GM12878 (cell line): Measurements from ENCODE around the gene NRXN3.

Experiments
- CHD2 ChIP-seq: IDR thresholded peaks from 2 replicates; pipeline ENCODE4 v1.6.1; 2011; ENCODE audit warnings: low read depth, low read length, improper control_type of control experiment, borderline replicate concordance
- CREB1 ChIP-seq: IDR thresholded peaks from 2 replicates; pipeline ENCODE4 v1.6.1; 2012; ENCODE audit warnings: low read depth, mild to moderate bottlenecking, inconsistent platforms
- CTCF ChIP-seq, 3 experiments: IDR thresholded peaks in 2 of 3; conservative IDR thresholded peaks in 1 of 3; 2 replicates each; pipeline ENCODE4 v1.5.1; 2011; ENCODE audit warnings: low read depth in 3 of 3, low read length in 3 of 3, mild to moderate bottlenecking in 3 of 3, control low read depth in 2 of 3, moderate library complexity in 2 of 3, inconsistent platforms in 1 of 3, mixed read lengths in 1 of 3; ENCODE audit not compliant: control insufficient read depth in 2 of 3, insufficient read depth in 1 of 3; ENCODE audit errors: extremely low read depth in 1 of 3
- FOXM1 ChIP-seq: IDR thresholded peaks from 2 replicates; pipeline ENCODE4 v1.6.1; 2012; ENCODE audit warnings: low read depth, mild to moderate bottlenecking, inconsistent platforms, low read length, moderate library complexity
- MAX ChIP-seq: IDR thresholded peaks from 2 replicates; pipeline ENCODE4 v1.6.1; 2012; ENCODE audit warnings: low read depth, low read length, improper control_type of control experiment
- MYB ChIP-seq: fragments of 150-350 bp; IDR thresholded peaks from 2 replicates; pipeline ENCODE4 v1.6.1; 2014; ENCODE audit warnings: mild to moderate bottlenecking, low read depth, low read length, borderline replicate concordance
- NFIC ChIP-seq: IDR thresholded peaks from 2 replicates; pipeline ENCODE4 v1.6.1; 2012; ENCODE audit warnings: low read depth, mild to moderate bottlenecking, inconsistent platforms, low read length, moderate library complexity
- POLR2A ChIP-seq: IDR thresholded peaks from 2 replicates; pipeline ENCODE4 v1.6.1; 2011; ENCODE audit warnings: low read depth, mild to moderate bottlenecking, low read length
- POLR2AphosphoS5 ChIP-seq: IDR thresholded peaks from 2 replicates; pipeline ENCODE4 v1.6.1; 2011; ENCODE audit warnings: mild to moderate bottlenecking, low read length, inconsistent platforms
- SMC3 ChIP-seq: IDR thresholded peaks from 2 replicates; pipeline ENCODE4 v1.6.1; 2011; ENCODE audit warnings: low read length, improper control_type of control experiment, borderline replicate concordance
- ZBTB33 ChIP-seq: fragments of 450-650 bp; IDR thresholded peaks from 2 replicates; pipeline ENCODE4 v1.6.1; 2017; ENCODE audit warnings: mild to moderate bottlenecking
- ZNF24 ChIP-seq: fragments of 450-650 bp; IDR thresholded peaks from 2 replicates; pipeline ENCODE4 v1.6.1; 2017; ENCODE audit warnings: antibody characterized with exemption, mild to moderate bottlenecking

GRCh38 chr14:79016828-79017505 lies 846.8 kb downstream of the NRXN3 start:
- no peak for TF ChIP-seq MAX
- no peak for TF ChIP-seq ZBTB33
- no peak for TF ChIP-seq CREB1
- TF ChIP-seq ZNF24: no peak
- TF ChIP-seq CTCF (IDR thresholded peaks at IDR 0.05 in 2 of 3, conservative IDR thresholded peaks at IDR 0.05 in 1 of 3; ENCODE audit: control insufficient read depth in 2 of 3, extremely low read depth in 1 of 3, insufficient read depth in 1 of 3, low read depth in 3 of 3, low read length in 3 of 3): no peak
- TF ChIP-seq CHD2: no peak
- no peak for TF ChIP-seq MYB
- TF ChIP-seq POLR2AphosphoS5: no peak
- no peak for TF ChIP-seq POLR2A
- TF ChIP-seq FOXM1: no peak
- TF ChIP-seq SMC3: no peak
- no peak for TF ChIP-seq NFIC
